Epithelial cell of proximal tubule (primary cell): ENCODE data around the gene ELF4. TPM values are rescaled to one million over a fixed set of nuclear protein-coding genes. Genes with fewer than 3 reads are reported as not detected.

Experiments used
- DNase-seq: peaks from one replicate; pipeline ENCODE4 v3.0.0-alpha.2; 2011; ENCODE audit warnings: low read depth
- H3K4me3 ChIP-seq: 2 replicates; pipeline ENCODE4 v1.5.1; 2011; ENCODE audit warnings: low read depth, mild to moderate bottlenecking, low read length
- CTCF ChIP-seq: conservative IDR thresholded peaks from 2 replicates; pipeline ENCODE4 v1.5.1; 2012; ENCODE audit warnings: low read depth, mild to moderate bottlenecking, low read length
- total RNA-seq: library from RNA; depleted of rRNA; stranded (reverse); fragments of >200 nt; gene quantifications from 2 replicates; pipeline ENCODE4 v1.2.3, GENCODE V29; 2015

Gene ELF4
- total RNA-seq, 1 donor from 2014 or later = 19.3 TPM

DNA sequence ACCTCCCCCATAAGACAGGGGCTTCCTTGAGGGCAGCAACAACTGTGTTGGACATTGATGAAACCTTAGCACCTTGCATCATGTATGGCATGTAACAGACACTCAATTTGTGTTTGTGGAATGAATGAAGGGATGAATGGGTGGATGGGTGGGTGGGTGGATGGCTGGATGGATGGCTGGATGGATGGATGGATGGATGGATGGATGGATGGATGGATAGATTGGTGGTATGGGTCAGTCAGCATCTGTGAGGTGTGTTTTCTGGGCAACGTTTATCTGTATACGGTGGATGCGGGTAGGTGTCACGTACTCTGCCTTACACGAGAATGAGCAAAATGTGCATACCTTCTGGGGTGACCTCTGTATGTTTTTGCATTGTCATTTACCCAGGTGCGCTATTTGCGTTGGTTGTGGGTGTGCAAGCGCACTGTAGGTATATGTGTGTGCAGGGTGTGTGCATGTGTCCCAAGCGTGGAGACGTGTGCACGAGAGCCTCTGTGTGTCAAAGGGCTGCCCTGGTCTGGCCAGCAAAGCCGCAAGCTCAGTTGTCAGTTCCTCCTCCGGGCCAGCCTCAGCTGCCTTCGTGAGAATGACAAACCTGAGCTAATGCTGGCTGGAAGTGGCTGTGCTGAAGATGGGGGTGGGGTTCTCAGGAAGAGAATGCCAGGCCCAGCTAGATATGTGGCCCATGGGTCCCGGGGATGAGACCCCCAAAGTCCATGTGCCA lies 26.5 kb downstream of the ELF4 start:
- no peak for DNase-seq
- no peak for TF ChIP-seq CTCF
- no peak overlapping the region for H3K4me3 ChIP-seq

GRCh38 chrX:130083107-130083490 lies 27.2 kb downstream of the ELF4 start:
- H3K4me3 ChIP-seq = no peak overlapping the region
- no peak for TF ChIP-seq CTCF
- no peak for DNase-seq

DNA sequence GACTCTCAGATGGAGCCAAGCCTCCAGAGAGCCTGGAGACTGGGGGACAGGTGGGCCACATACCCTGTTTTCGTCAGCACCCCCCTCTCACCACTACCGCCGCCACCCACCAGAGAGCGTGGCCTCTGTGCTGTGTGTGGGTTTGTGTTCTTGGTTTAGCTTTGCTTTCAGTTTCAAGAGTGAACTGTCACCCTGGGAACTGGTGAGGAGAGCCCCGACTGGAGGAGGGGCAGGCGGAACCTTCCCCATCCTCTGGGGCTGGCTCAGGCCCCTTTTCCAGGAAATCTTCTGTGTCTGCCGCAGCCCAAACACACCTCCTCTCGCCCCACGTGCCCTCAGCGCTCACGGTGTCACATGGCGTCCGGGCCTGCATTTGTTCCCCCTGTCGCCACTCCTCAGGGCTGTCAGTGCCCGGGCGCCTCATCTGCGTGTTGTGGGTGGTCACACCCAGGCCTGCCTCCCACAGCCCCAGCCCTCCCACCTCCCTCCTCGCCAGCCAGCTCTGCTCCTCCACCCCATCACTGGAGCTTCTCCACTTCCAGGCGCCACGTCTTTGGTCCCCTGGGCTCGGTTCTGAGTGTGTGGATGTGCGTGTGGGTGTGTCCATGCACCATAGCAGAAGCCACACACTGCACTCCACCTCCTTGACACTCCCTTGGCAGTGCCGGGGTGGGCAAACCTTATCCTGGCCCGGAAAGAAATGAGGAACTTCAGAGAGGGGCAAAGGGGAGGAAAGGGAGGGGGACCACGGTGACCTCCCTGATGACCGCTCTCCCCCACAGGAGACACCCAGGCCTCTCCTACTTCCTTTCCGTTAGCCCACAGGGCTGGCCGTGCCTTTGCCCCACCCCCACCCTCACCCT lies 27.8 kb downstream of the ELF4 start:
- no peak overlapping the region for H3K4me3 ChIP-seq
- no peak for DNase-seq
- TF ChIP-seq CTCF = no peak

- no peak for DNase-seq
- TF ChIP-seq CTCF = no peak
- H3K4me3 ChIP-seq = no peak overlapping the region
Measured at GRCh38 chrX:130081421-130082045, 28.8 kb downstream of the ELF4 start.

GRCh38 chrX:130080791-130081367 lies 29.4 kb downstream of the ELF4 start:
- H3K4me3 ChIP-seq = no peak overlapping the region
- no peak for DNase-seq
- TF ChIP-seq CTCF = no peak

- peak; percentile 9 for DNase-seq
- no peak overlapping the region for H3K4me3 ChIP-seq
- peak; percentile 74 for TF ChIP-seq CTCF
Measured at GRCh38 chrX:130079824-130080406, 30.4 kb downstream of the ELF4 start.
